IMR-90 (cell line): ENCODE measurements around the gene TP73. TPM values are rescaled to one million over a fixed set of nuclear protein-coding genes. Genes with fewer than 3 reads are reported as not detected.

Source experiments
- ATAC-seq: fragments of 200-7000 bp; cut with Tn5 transposase; 2 replicates; pipeline ENCODE4 v1.9.1; 2020; ENCODE audit warnings: low read depth, mild to moderate bottlenecking, moderate library complexity
- BruUV-seq: library from RNA; stranded (reverse); fragments of 400-500 nt; replicated peaks from 2 replicates; lab custom pipeline; 2021; lab: Mats Ljungman, UMichigan
- CTCF ChIA-PET: fragments of 300-600 bp; formaldehyde crosslinking; extraction: SDS; loops from one replicate; lab custom pipeline; 2021; ENCODE audit warnings: antibody characterized with exemption; lab: Yijun Ruan, JAX
- POLR2A ChIA-PET: fragments of 300-600 bp; sonication (Branson Sonifier 250); formaldehyde crosslinking; loops from one replicate; lab custom pipeline; 2022; ENCODE audit warnings: antibody characterized with exemption; ENCODE audit not compliant: unreplicated experiment; lab: Charles Lee
- DNase-seq: peaks from one replicate; pipeline ENCODE4 v3.0.0; 2013
- H2AFZ ChIP-seq: replicated peaks from 2 replicates; pipeline ENCODE3; 2013; ENCODE audit warnings: low read length, mild to moderate bottlenecking; ENCODE audit not compliant: poor library complexity
- H2AK5ac ChIP-seq: 2 replicates; pipeline ENCODE4 v1.6.1; 2013; ENCODE audit warnings: low read depth, low read length, inconsistent platforms
- H2AK9ac ChIP-seq: replicated peaks from 2 replicates; pipeline ENCODE3; 2013; ENCODE audit warnings: mild to moderate bottlenecking, low read depth, low read length, moderate library complexity; ENCODE audit not compliant: poor library complexity
- H2BK120ac ChIP-seq: 2 replicates; pipeline ENCODE4 v1.6.1; 2013; ENCODE audit warnings: low read depth, low read length, inconsistent platforms
- H2BK15ac ChIP-seq: 3 replicates; pipeline ENCODE4 v1.6.1; 2013; ENCODE audit warnings: low read depth, low read length, inconsistent platforms
- H2BK20ac ChIP-seq: 2 replicates; pipeline ENCODE4 v1.6.1; 2013; ENCODE audit warnings: low read depth, mild to moderate bottlenecking, inconsistent platforms, low read length, moderate library complexity
- H2BK5ac ChIP-seq: 2 replicates; pipeline ENCODE4 v1.6.1; 2013; ENCODE audit warnings: mild to moderate bottlenecking, low read depth, low read length, inconsistent platforms; ENCODE audit not compliant: poor library complexity, severe bottlenecking
- H3K14ac ChIP-seq: replicated peaks from 2 replicates; pipeline ENCODE4 v1.6.1; 2013; ENCODE audit warnings: low read depth, low read length, inconsistent platforms
- H3K18ac ChIP-seq: 2 replicates; pipeline ENCODE4 v1.6.1; 2013; ENCODE audit warnings: low read depth, low read length, control low read depth
- H3K23ac ChIP-seq: 2 replicates; pipeline ENCODE4 v1.6.1; 2013; ENCODE audit warnings: low read depth, low read length, inconsistent platforms
- H3K27ac ChIP-seq: 2 replicates; pipeline ENCODE4 v1.5.1; 2013; ENCODE audit warnings: mild to moderate bottlenecking, control low read depth, low read length; ENCODE audit not compliant: insufficient read depth
- H3K27me3 ChIP-seq: 2 replicates; pipeline ENCODE4 v1.6.1; 2013; ENCODE audit warnings: low read length; ENCODE audit not compliant: control insufficient read depth, insufficient read depth
- H3K36me3 ChIP-seq: 2 replicates; pipeline ENCODE4 v1.6.1; 2013; ENCODE audit warnings: low read length, mixed read lengths; ENCODE audit not compliant: control insufficient read depth, insufficient read depth
- H3K4ac ChIP-seq: 2 replicates; pipeline ENCODE4 v1.6.1; 2013; ENCODE audit warnings: low read depth, low read length, inconsistent platforms
- H3K4me1 ChIP-seq: 2 replicates; pipeline ENCODE4 v1.6.1; 2013; ENCODE audit warnings: low read length, mixed read lengths; ENCODE audit not compliant: control insufficient read depth, insufficient read depth
- H3K4me2 ChIP-seq: 2 replicates; pipeline ENCODE4 v1.6.1; 2013; ENCODE audit warnings: low read depth, mild to moderate bottlenecking, control low read depth, low read length, moderate library complexity
- H3K4me3 ChIP-seq: 2 replicates; pipeline ENCODE4 v1.5.1; 2013; ENCODE audit warnings: low read depth, mild to moderate bottlenecking, control low read depth, low read length, moderate library complexity; ENCODE audit not compliant: insufficient read depth
- H3K56ac ChIP-seq: 2 replicates; pipeline ENCODE4 v1.6.1; 2013; ENCODE audit warnings: low read length, inconsistent platforms; ENCODE audit not compliant: insufficient read depth; ENCODE audit errors: extremely low read depth
- H3K79me1 ChIP-seq, 2 experiments: 2 replicates each; pipeline ENCODE4 v1.6.1; 2013; ENCODE audit warnings: low read length in 2 of 2, inconsistent platforms in 1 of 2, low read depth in 1 of 2
- H3K9ac ChIP-seq: 2 replicates; pipeline ENCODE4 v1.6.1; 2013; ENCODE audit warnings: low read depth, low read length, control low read depth
- H3K9me1 ChIP-seq: 2 replicates; pipeline ENCODE4 v1.6.1; 2013; ENCODE audit warnings: low read length, inconsistent platforms; ENCODE audit not compliant: insufficient read depth
- H3K9me3 ChIP-seq: 2 replicates; pipeline ENCODE4 v1.6.1; 2013; ENCODE audit warnings: low read length; ENCODE audit not compliant: control insufficient read depth, insufficient read depth
- H4K20me1 ChIP-seq: 2 replicates; pipeline ENCODE4 v1.6.1; 2013; ENCODE audit warnings: low read length, inconsistent platforms; ENCODE audit not compliant: insufficient read depth
- H4K5ac ChIP-seq: 2 replicates; pipeline ENCODE4 v1.6.1; 2013; ENCODE audit warnings: mild to moderate bottlenecking, low read depth, low read length, control low read depth
- H4K8ac ChIP-seq, 2 experiments: 2 replicates each; pipeline ENCODE4 v1.6.1; 2013; ENCODE audit warnings: low read depth in 2 of 2, low read length in 2 of 2, control low read depth in 1 of 2, inconsistent platforms in 1 of 2
- H4K91ac ChIP-seq: 2 replicates; pipeline ENCODE4 v1.6.1; 2013; ENCODE audit warnings: low read depth, low read length, inconsistent platforms; ENCODE audit not compliant: insufficient read depth
- BHLHE40 ChIP-seq: fragments of 150-350 bp; IDR thresholded peaks from 2 replicates; pipeline ENCODE4 v1.6.1; 2016; ENCODE audit warnings: mild to moderate bottlenecking, low read depth, low read length
- CEBPB ChIP-seq: IDR thresholded peaks from 2 replicates; pipeline ENCODE4 v1.6.1; 2012; ENCODE audit warnings: low read depth, low read length, improper control_type of control experiment
- CHD1 ChIP-seq: IDR thresholded peaks from 2 replicates; pipeline ENCODE4 v1.6.1; 2012; ENCODE audit warnings: low read depth, low read length, improper control_type of control experiment
- CTCF ChIP-seq: conservative IDR thresholded peaks from 2 replicates; pipeline ENCODE4 v1.5.1; 2012; ENCODE audit warnings: mild to moderate bottlenecking, low read depth, low read length, improper control_type of control experiment
- ELK1 ChIP-seq: fragments of 150-350 bp; IDR thresholded peaks from 2 replicates; pipeline ENCODE4 v1.6.1; 2016; ENCODE audit warnings: low read depth, mild to moderate bottlenecking, low read length, moderate library complexity, borderline replicate concordance
- FOS ChIP-seq: fragments of 150-350 bp; IDR thresholded peaks from 2 replicates; pipeline ENCODE4 v1.6.1; 2016; ENCODE audit warnings: low read depth, low read length
- MAZ ChIP-seq: IDR thresholded peaks from 2 replicates; pipeline ENCODE4 v1.6.1; 2012; ENCODE audit warnings: low read depth, mild to moderate bottlenecking, low read length, improper control_type of control experiment, moderate library complexity, borderline replicate concordance
- NFE2L2 ChIP-seq: fragments of 150-350 bp; IDR thresholded peaks from 2 replicates; pipeline ENCODE4 v1.6.1; 2016; ENCODE audit warnings: low read depth, mild to moderate bottlenecking, low read length
- RAD21 ChIP-seq: IDR thresholded peaks from 2 replicates; pipeline ENCODE4 v1.6.1; 2012; ENCODE audit warnings: low read length, improper control_type of control experiment
- RCOR1 ChIP-seq: IDR thresholded peaks from 2 replicates; pipeline ENCODE4 v1.6.1; 2012; ENCODE audit warnings: mild to moderate bottlenecking, low read length, improper control_type of control experiment; ENCODE audit not compliant: insufficient replicate concordance
- WGBS, 2 experiments: methylation state at CpG; one replicate each; pipeline versions ENCODE4 v1.1.5 to v1.1.7; 2013; ENCODE audit warnings: missing lambda C conversion rate in 2 of 2; ENCODE audit not compliant: insufficient read length in 1 of 2; ENCODE audit errors: extremely low coverage in 2 of 2; 5-methylcytosine and 5-hydroxymethylcytosine counted together
- dilution Hi-C: fragments of 300-500 bp; cut with HindIII; formaldehyde crosslinking; loops from one replicate; pipeline ENCODE4 v1.14.3; 2018; ENCODE audit warnings: low sequenced_read_pairs; ENCODE audit not compliant: unreplicated experiment
- in situ Hi-C: fragments of 300-500 bp; cut with MboI; formaldehyde crosslinking; loops from 3 replicates; pipeline ENCODE4 v1.14.3; 2019; ENCODE audit warnings: low sequenced_read_pairs, inconsistent platforms, mixed read lengths
- intact Hi-C: fragments of 100-400 bp; cut with micrococcal nuclease; formaldehyde crosslinking; loops from 2 replicates; pipeline ENCODE4 v1.10.0; 2022
- polyA plus RNA-seq, 3 experiments: library from polyadenylated mRNA; depleted of rRNA; stranded (reverse); fragments of >200 nt; gene quantifications; 2 replicates each; pipeline ENCODE4 v1.2.3, GENCODE V29; 2012; ENCODE audit warnings: low replicate concordance in 1 of 3
- total RNA-seq: library from RNA; depleted of rRNA; stranded (reverse); fragments of >200 nt; gene quantifications from 2 replicates; pipeline ENCODE4 v1.2.3, GENCODE V29; 2012

TP73 gene
- total and polyA plus RNA-seq, 2 of the 4 experiments (the other 2 are of a cell fraction), result not detected

GRCh38 chr1:3702528-3702927 lies 50.2 kb downstream of the TP73 start:
- H3K27me3 ChIP-seq, result peaks cover 44% of the 10 kb centered on the region
- H3K56ac ChIP-seq, result no peak overlapping the region
- dilution Hi-C loops, result no loop called here
- H3K79me1 ChIP-seq, result no peaks in the 10 kb centered on the region
- no peaks in the 10 kb centered on the region for H3K4me1 ChIP-seq
- POLR2A ChIA-PET, result no interaction called here
- H3K18ac ChIP-seq, result no peak overlapping the region
- H3K9me3 ChIP-seq, result no peaks in the 10 kb centered on the region
- 70% methylated on average over 14 of the region's 19 CpGs; no CpG with 5 or more reads in 1 of the 2 experiments for WGBS, 2 experiments
- no peak for ATAC-seq
- H4K91ac ChIP-seq, result no peak overlapping the region
- no peak overlapping the region for H3K4me3 ChIP-seq
- no peak overlapping the region for H3K4me2 ChIP-seq
- no peak overlapping the region for H3K23ac ChIP-seq
- no peak overlapping the region for H2BK20ac ChIP-seq
- TF ChIP-seq FOS (no peak), CEBPB (no peak), NFE2L2 (no peak), RCOR1 (no peak), RAD21 (no peak), BHLHE40 (no peak), MAZ (no peak), CHD1 (no peak), CTCF (no peak), ELK1 (no peak)
- CTCF ChIA-PET, result interaction anchor here (0.9 kb wide), 1 partner anchor 22 kb away, joined by 3 read pairs; no protein-coding TSS in a partner anchor
- H3K27ac ChIP-seq, result no peak overlapping the region
- intact Hi-C loops, result no loop called here
- H2AFZ ChIP-seq, result no peak overlapping the region
- H2BK5ac ChIP-seq, result no peak overlapping the region
- H3K9ac ChIP-seq, result no peak overlapping the region
- H4K8ac ChIP-seq, result no peak overlapping the region
- H3K4ac ChIP-seq, result no peak overlapping the region
- in situ Hi-C loops, result no loop called here
- H2AK5ac ChIP-seq, result no peak overlapping the region
- no peak overlapping the region for H2BK120ac ChIP-seq
- no TSS peak for BruUV-seq
- H4K5ac ChIP-seq, result no peak overlapping the region
- H2BK15ac ChIP-seq, result no peak overlapping the region
- no peaks in the 10 kb centered on the region for H4K20me1 ChIP-seq
- H3K9me1 ChIP-seq, result no peaks in the 10 kb centered on the region
- H2AK9ac ChIP-seq, result no peak overlapping the region
- H3K14ac ChIP-seq, result no peak overlapping the region
- DNase-seq, result no peak
- H3K36me3 ChIP-seq, result no peaks in the 10 kb centered on the region
